Heart right ventricle (tissue), 16 donors: ENCODE measurements around the gene C14orf119. TPM values are rescaled to one million over a fixed set of nuclear protein-coding genes. Genes with fewer than 3 reads are reported as not detected.

Experiments
- ATAC-seq, 8 donors: fragments of 200-7000 bp; cut with Tn5 transposase; one replicate each; pipeline ENCODE4 v1.9.1; 2020; ENCODE audit warnings: mild to moderate bottlenecking in 8 of 8, moderate library complexity in 8 of 8, moderate number of reproducible peaks in 1 of 8
- DNase-seq, 2 donors: peaks; one replicate each; pipeline ENCODE4 v3.0.0-alpha.2; 2020
- H3K27ac ChIP-seq, 10 donors: fragments of 200-600 bp; sonication (generic) in 2 of 10; one replicate each; pipeline versions ENCODE4 v1.5.0 to v1.8.0; 2020 to 2022; ENCODE audit warnings: mild to moderate bottlenecking in 3 of 10
- H3K27me3 ChIP-seq, 7 donors: fragments of 200-600 bp; one replicate each; pipeline ENCODE4 v1.8.0; 2021 to 2022; ENCODE audit warnings: mild to moderate bottlenecking in 2 of 7
- H3K36me3 ChIP-seq, 9 donors: fragments of 200-600 bp; sonication (generic) in 1 of 9; one replicate each; pipeline versions ENCODE4 v1.5.0 to v1.8.0; 2020 to 2022; ENCODE audit warnings: mild to moderate bottlenecking in 2 of 9
- H3K4me1 ChIP-seq, 9 donors: fragments of 200-600 bp; sonication (generic) in 1 of 9; one replicate each; pipeline versions ENCODE4 v1.5.0 to v1.8.0; 2020 to 2022; ENCODE audit warnings: mild to moderate bottlenecking in 4 of 9
- H3K4me3 ChIP-seq, 10 donors: fragments of 200-600 bp; sonication (generic) in 2 of 10; one replicate each; pipeline versions ENCODE4 v1.5.0 to v1.8.0; 2020 to 2022; ENCODE audit warnings: mild to moderate bottlenecking in 7 of 10, moderate library complexity in 2 of 10
- H3K9me3 ChIP-seq, 11 donors: fragments of 200-600 bp in 10 of 11; sonication (generic) in 2 of 11; one replicate each; pipeline versions ENCODE4 v1.5.0 to v1.8.0; 2013 to 2022; ENCODE audit warnings: mild to moderate bottlenecking in 2 of 11, control low read depth in 1 of 11, moderate library complexity in 1 of 11
- CTCF ChIP-seq, 9 donors: fragments of 200-600 bp; sonication (generic) in 2 of 9; IDR thresholded peaks; one replicate each; pipeline versions ENCODE4 v1.5.0 to v1.8.0; 2021 to 2022; ENCODE audit warnings: antibody characterized with exemption in 9 of 9, mild to moderate bottlenecking in 5 of 9, moderate library complexity in 1 of 9
- WGBS, 2 donors: extraction: QIAGEN DNeasy Blood & Tissue Kit; methylation state at CpG; one replicate each; pipeline ENCODE4 v1.1.7; 2013; ENCODE audit warnings: inconsistent platforms in 1 of 2; 5-methylcytosine and 5-hydroxymethylcytosine counted together
- intact Hi-C, 10 donors: fragments of 100-400 bp; cut with DNase I; formaldehyde crosslinking; loops; one replicate each; pipeline versions ENCODE4 v1.11.1 to v1.14.2; 2022
- polyA plus RNA-seq, 2 donors: library from polyadenylated mRNA; stranded (reverse); fragments of 200-250 nt; gene quantifications; one replicate each; pipeline ENCODE4 v1.2.3, GENCODE V29; 2013
- total RNA-seq, 10 donors: library from RNA; stranded (reverse); fragmentation: NEBNext Ultra II Directional in 3 of 10; extraction: Animal tissue kit (Norgen Biotek cat#: 25700) in 3 of 10; gene quantifications; one replicate each; pipeline versions ENCODE4 v1.2.1 to v1.2.4, GENCODE V29; 2021 to 2023
- donor health status: Arrhythmogenic right ventricular cardiomyopathy.
- donor health status: ischemic (EF 13 %, LVEDD 7.1; RV severe dilation, severe dysfunction).
- donor health status: healthy with polysubstance abuse.
- donor health status: DM: no; HTN: yes; CAD: no.
- donor health status: DM: no; HTN: no; CAD: no.
- donor health status: ischemic (EF 25% LVEDD 6.9; RV normal size, moderate dysfunction).
- donor health status: ischemic (EF 25% LVEDD 5.7; RV mildly dilated, moderate dysfunction).
- donor health status: healthy.
- donor health status: DM: yes; HTN: yes; CAD: no.
- donor health status: Ischemic cardiomyopathy.
- donor health status: ischemic (EF 35%, LVEDD 5.7; RV mildly dilated, moderate dysfunction).
- donor health status: nonischemic (EF 11% LVEDD 7.7; RV severe dilation, severe dysfunction).
- donor health status: DM: yes; HTN: yes; CAD: no.
- donor health status: PGD.
- donor health status: ischemic (EF 29% LVEDD 5.4; RV normal size, mild dysfunction).
- donor health status: nonischemic (EF 23%, LVEDD 6.1; RV moderate dilation, normal function).

The C14orf119 gene
- total and polyA plus RNA-seq, 12 donors: 9.8 to 43.3 (median 28.4) TPM

GRCh38 chr14:23053426-23053825, 41.9 kb upstream of the C14orf119 start:
- intact Hi-C loops: loop anchor here in 3 of 10 donors (2.0 to 10.0 kb wide), 3 partner anchors 56 to 499 kb away; no protein-coding TSS in a partner anchor
- Histone ChIP-seq H3K36me3 (peaks cover 0 to 4% (median 0%) of the 10 kb centered on the region in 9 donors), H3K27ac (no peak overlapping the region), H3K4me1 (peaks cover 0 to 27% (median 18%) of the 10 kb centered on the region in 9 donors), H3K4me3 (no peak overlapping the region), H3K9me3 (no peaks in the 10 kb centered on the region), H3K27me3 (no peaks in the 10 kb centered on the region)
- 97% methylated on average over 10 of the region's 10 CpGs for WGBS, 2 donors
- no peak for TF ChIP-seq CTCF (IDR thresholded peaks at IDR 0.05)
- ATAC-seq (no peak), DNase-seq (no peak)

GRCh38 chr14:23054000-23054811, 41.1 kb upstream of the C14orf119 start:
- no peak for DNase-seq
- peaks cover 0 to 12% (median 7%) of the 10 kb centered on the region in 9 donors for H3K36me3 ChIP-seq
- no peaks in the 10 kb centered on the region for H3K27me3 ChIP-seq
- intact Hi-C loops: loop anchor here in 3 of 10 donors (2.0 to 10.0 kb wide), 3 partner anchors 57 to 499 kb away; no protein-coding TSS in a partner anchor
- no peak for ATAC-seq
- peak in 6 of 9 donors; percentile 32 to 48 (median 39) for TF ChIP-seq CTCF (IDR thresholded peaks at IDR 0.05)
- H3K9me3 ChIP-seq: no peaks in the 10 kb centered on the region
- H3K27ac ChIP-seq: no peak overlapping the region
- no peak overlapping the region for H3K4me3 ChIP-seq
- peaks cover 0 to 28% (median 18%) of the 10 kb centered on the region in 9 donors for H3K4me1 ChIP-seq
- 74 to 77% methylated on average over 17 of the region's 17 CpGs for WGBS, 2 donors

GRCh38 chr14:23055147-23055550, 40.2 kb upstream of the C14orf119 start:
- H3K9me3 ChIP-seq: no peaks in the 10 kb centered on the region
- 97 to 99% methylated on average over 12 of the region's 12 CpGs for WGBS, 2 donors
- DNase-seq (no peak), ATAC-seq (no peak)
- H3K4me3 ChIP-seq: no peak overlapping the region
- no peak overlapping the region for H3K27ac ChIP-seq
- no peak for TF ChIP-seq CTCF (IDR thresholded peaks at IDR 0.05)
- no peaks in the 10 kb centered on the region for H3K27me3 ChIP-seq
- intact Hi-C loops: loop anchor here in 4 of 10 donors (5.0 to 10.0 kb wide), 3 partner anchors 68 to 500 kb away; no protein-coding TSS in a partner anchor
- peaks cover 0 to 28% (median 18%) of the 10 kb centered on the region in 9 donors for H3K4me1 ChIP-seq
- H3K36me3 ChIP-seq: peaks cover 0 to 22% (median 17%) of the 10 kb centered on the region in 9 donors

GRCh38 chr14:23055621-23056144, 39.6 kb upstream of the C14orf119 start:
- 60 to 67% methylated on average over 6 of the region's 6 CpGs for WGBS, 2 donors
- peaks cover 0 to 28% (median 18%) of the 10 kb centered on the region in 9 donors for H3K4me1 ChIP-seq
- H3K27ac ChIP-seq: no peak overlapping the region
- no peak for TF ChIP-seq CTCF (IDR thresholded peaks at IDR 0.05)
- H3K4me3 ChIP-seq: no peak overlapping the region
- no peaks in the 10 kb centered on the region for H3K27me3 ChIP-seq
- peak in 5 of 8 donors; percentile 15 to 48 (median 31) for ATAC-seq
- no peaks in the 10 kb centered on the region for H3K9me3 ChIP-seq
- H3K36me3 ChIP-seq: peaks cover 0 to 27% (median 22%) of the 10 kb centered on the region in 9 donors
- peak in 1 of 2 donors; percentile 35 for DNase-seq
- intact Hi-C loops: loop anchor here in 5 of 10 donors (2.0 to 10.0 kb wide), 4 partner anchors 68 to 501 kb away; no protein-coding TSS in a partner anchor
